Measurements from ENCODE around the gene CDON. TPM values are rescaled to one million over a fixed set of nuclear protein-coding genes. Genes with fewer than 3 reads are reported as not detected.

Gene CDON
- polyA plus RNA-seq, 3 donors = 0.01 TPM; not detected in 2

DNA sequence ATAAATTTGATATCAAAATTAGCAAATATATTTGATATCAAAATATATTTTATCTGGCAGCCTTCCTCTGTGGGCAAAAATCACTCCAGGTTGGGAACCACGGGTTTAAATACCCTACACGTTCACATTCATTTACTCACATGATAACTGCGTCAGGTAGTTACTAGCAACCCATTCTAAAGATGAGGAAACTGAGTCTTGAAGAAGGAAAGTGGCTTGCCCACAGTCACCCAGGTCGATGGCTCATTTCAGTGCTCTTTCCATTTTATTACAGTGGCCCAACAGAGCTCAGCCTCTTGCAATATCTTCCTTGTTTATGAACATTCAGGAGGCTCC lies 19.2 kb upstream of the CDON start:
- Mint-ChIP-seq H3K36me3 (no peaks in the 10 kb centered on the region), H3K4me3 (no peak overlapping the region), H3K9me3 (peaks cover 0 to 2% (median 0%) of the 10 kb centered on the region in 7 donors), H3K27me3 (ENCODE audit: low read depth in 3 of 3) (peaks cover 3 to 17% (median 3%) of the 10 kb centered on the region in 3 donors), H3K4me1 (no peaks in the 10 kb centered on the region), H3K27ac (no peak overlapping the region)
- 80% methylated on average over 1 of the region's 4 CpGs for WGBS (ENCODE audit: insufficient coverage)
- intact Hi-C loops (cut with micrococcal nuclease) = no loop called here
- TF ChIP-seq CTCF (IDR thresholded peaks at IDR 0.05) = no peak
- Histone ChIP-seq H4K20me1 (ENCODE audit: insufficient read depth, low read length) (no peaks in the 10 kb centered on the region), H3K36me3 (replicated peaks in 1 of 2; ENCODE audit: control insufficient read depth in 1 of 2, insufficient read depth in 2 of 2, low read length in 2 of 2) (no peaks in the 10 kb centered on the region), H3K4me3 (replicated peaks in 1 of 3; ENCODE audit: low read depth in 2 of 3, low read length in 3 of 3) (no peak overlapping the region), H3K9me3 (replicated peaks in 1 of 2; ENCODE audit: control insufficient read depth in 1 of 2, insufficient read depth in 1 of 2, low read length in 2 of 2) (no peaks in the 10 kb centered on the region), H3K4me2 (replicated peaks; ENCODE audit: extremely low read depth, low read length, poor library complexity, severe bottlenecking) (no peak overlapping the region), H3K9ac (ENCODE audit: insufficient read depth, low read length, poor library complexity, severe bottlenecking) (no peak overlapping the region), H2AFZ (ENCODE audit: insufficient read depth, low read depth, low read length, poor library complexity, severe bottlenecking) (no peak overlapping the region), H3K79me2 (ENCODE audit: insufficient read depth, low read length) (no peaks in the 10 kb centered on the region), H3K4me1 (ENCODE audit: control insufficient read depth in 1 of 2, insufficient read depth in 2 of 2, low read length in 2 of 2) (no peaks in the 10 kb centered on the region), H3K27ac (ENCODE audit: low read depth in 1 of 2, low read length in 2 of 2) (no peak overlapping the region), H3K27me3 (ENCODE audit: control insufficient read depth in 2 of 2, insufficient read depth in 2 of 2, low read length in 2 of 2) (no peaks in the 10 kb centered on the region)
- DNase-seq = no peak

- Histone ChIP-seq H3K9me3 (replicated peaks in 1 of 2; ENCODE audit: control insufficient read depth in 1 of 2, insufficient read depth in 1 of 2, low read length in 2 of 2) (no peaks in the 10 kb centered on the region), H2AFZ (ENCODE audit: insufficient read depth, low read depth, low read length, poor library complexity, severe bottlenecking) (no peak overlapping the region), H3K4me3 (replicated peaks in 1 of 3; ENCODE audit: low read depth in 2 of 3, low read length in 3 of 3) (no peak overlapping the region), H3K27ac (ENCODE audit: low read depth in 1 of 2, low read length in 2 of 2) (no peak overlapping the region), H3K79me2 (ENCODE audit: insufficient read depth, low read length) (no peaks in the 10 kb centered on the region), H3K4me1 (ENCODE audit: control insufficient read depth in 1 of 2, insufficient read depth in 2 of 2, low read length in 2 of 2) (no peaks in the 10 kb centered on the region), H3K4me2 (replicated peaks; ENCODE audit: extremely low read depth, low read length, poor library complexity, severe bottlenecking) (no peak overlapping the region), H3K36me3 (replicated peaks in 1 of 2; ENCODE audit: control insufficient read depth in 1 of 2, insufficient read depth in 2 of 2, low read length in 2 of 2) (no peaks in the 10 kb centered on the region), H3K27me3 (ENCODE audit: control insufficient read depth in 2 of 2, insufficient read depth in 2 of 2, low read length in 2 of 2) (no peaks in the 10 kb centered on the region), H3K9ac (ENCODE audit: insufficient read depth, low read length, poor library complexity, severe bottlenecking) (no peak overlapping the region), H4K20me1 (ENCODE audit: insufficient read depth, low read length) (no peaks in the 10 kb centered on the region)
- 91% methylated on average over 5 of the region's 8 CpGs for WGBS (ENCODE audit: insufficient coverage)
- no peaks in the 10 kb centered on the region for H3K36me3 Mint-ChIP-seq
- H3K27ac Mint-ChIP-seq = no peak overlapping the region
- no peak for TF ChIP-seq CTCF (IDR thresholded peaks at IDR 0.05)
- no peak overlapping the region for H3K4me3 Mint-ChIP-seq
- H3K9me3 Mint-ChIP-seq = peaks cover 0 to 2% (median 0%) of the 10 kb centered on the region in 7 donors
- intact Hi-C loops (cut with micrococcal nuclease) = no loop called here
- no peaks in the 10 kb centered on the region for H3K4me1 Mint-ChIP-seq
- no peak for DNase-seq
- peaks cover 5 to 17% (median 6%) of the 10 kb centered on the region in 3 donors for H3K27me3 Mint-ChIP-seq (ENCODE audit: low read depth in 3 of 3)
Observed at GRCh38 chr11:126080161-126080941, 17.7 kb upstream of the CDON start.

Data from CD14-positive monocyte (primary cell).